CD4-positive, alpha-beta T cell treated with Interferon gamma for 1 hour (primary cell): ENCODE data around the gene PRR23B.
"Not testable (repeated sequence)": the region's sequence is repeated elsewhere in the genome, so short reads cannot be mapped to it uniquely, and the experiment has no call there.

Source experiments
- DNase-seq: peaks from one replicate; pipeline ENCODE4 v3.0.0-alpha.2; 2020

The PRR23B gene

GRCh38 chr3:139020868-139021234 is at the start of gene PRR23B:
PRR23B (minus strand) TSS chr3:139020926; CDS start chr3:139020661, 265 bp downstream.
- no peak for DNase-seq

GRCh38 chr3:139062918-139063317 is 42.2 kb upstream of the PRR23B start:
- DNase-seq: no peak

- DNase-seq: no peak
These were observed 32.3 kb upstream of the PRR23B start for GRCh38 chr3:139052802-139053600.

- DNase-seq: no peak
These were observed 23.9 kb upstream of the PRR23B start, which contains the start of gene PRR23C for GRCh38 chr3:139044366-139045210. PRR23C (minus strand) TSS chr3:139044892; CDS start chr3:139044620, 272 bp downstream.

GRCh38 chr3:139043554-139044365 is 23.0 kb upstream of the PRR23B start:
- no peak for DNase-seq

GRCh38 chr3:139037478-139037877 is 16.8 kb upstream of the PRR23B start:
- DNase-seq: no peak

GRCh38 chr3:139032326-139033002 is 11.7 kb upstream of the PRR23B start:
- no peak for DNase-seq

GRCh38 chr3:139030576-139030975 is 9.8 kb upstream of the PRR23B start:
- DNase-seq: not testable (repeated sequence)

- DNase-seq: no peak
These were observed 4.2 kb upstream of the PRR23B start for GRCh38 chr3:139024968-139025367.

GRCh38 chr3:139020036-139020867 is 474 bp downstream of the PRR23B start:
- DNase-seq: no peak

- DNase-seq: no peak
These were observed 4.2 kb downstream of the PRR23B start for GRCh38 chr3:139016430-139017048.

- DNase-seq: no peak
These were observed 14.5 kb downstream of the PRR23B start, which contains the start of gene PRR23A for GRCh38 chr3:139006051-139006716. PRR23A (minus strand) TSS chr3:139006268; CDS start chr3:139006268, 0 bp downstream.

- DNase-seq: no peak
These were observed 15.3 kb downstream of the PRR23B start for GRCh38 chr3:139005356-139005993.

- no peak for DNase-seq
These were observed 25.0 kb downstream of the PRR23B start for GRCh38 chr3:138995706-138996105.

- no peak for DNase-seq
These were observed 33.5 kb downstream of the PRR23B start for GRCh38 chr3:138987181-138987580.

GRCh38 chr3:138985932-138986331 is 34.8 kb downstream of the PRR23B start:
- DNase-seq: no peak

GRCh38 chr3:138984816-138985215 is 35.9 kb downstream of the PRR23B start:
- DNase-seq: no peak

GRCh38 chr3:138976047-138976446 is 44.7 kb downstream of the PRR23B start:
- no peak for DNase-seq

- no peak for DNase-seq
These were observed 45.4 kb downstream of the PRR23B start for GRCh38 chr3:138975351-138975750.

- no peak for DNase-seq
These were observed 46.3 kb downstream of the PRR23B start for GRCh38 chr3:138974462-138974861.
